HEK293 (cell line): Measurements from ENCODE around the gene ACADVL.
A peak's percentile ranks its signal among the peaks of the same experiment; 100 is the strongest.

ENCODE experiments used
- CTCF ChIA-PET: fragments of 350-600 bp; formaldehyde crosslinking; extraction: SDS; loops from one replicate; lab custom pipeline; 2021; ENCODE audit warnings: antibody characterized with exemption; lab: Yijun Ruan, JAX
- POLR2A ChIA-PET: fragments of 300-600 bp; formaldehyde crosslinking; extraction: SDS; loops from one replicate; lab custom pipeline; 2020; ENCODE audit warnings: antibody characterized with exemption, inconsistent platforms; lab: Yijun Ruan, JAX
- H3K27ac ChIP-seq: fragments of 200-500 bp; sonication (Bioruptor generic); 2 replicates; pipeline ENCODE4 v1.5.1; 2014; ENCODE audit warnings: low read depth, low read length, control low read depth, inconsistent platforms; ENCODE audit errors: extremely low read depth
- H3K36me3 ChIP-seq, 2 experiments: fragments of 200-500 bp in 1 of 2; sonication (Bioruptor generic) in 1 of 2; 1 replicate in 1 of 2; 2 replicates in 1 of 2; pipeline ENCODE4 v1.5.1; 2014 to 2017; ENCODE audit warnings: inconsistent platforms in 2 of 2, low read length in 2 of 2; ENCODE audit not compliant: control insufficient read depth in 2 of 2, insufficient read depth in 1 of 2
- H3K4me1 ChIP-seq: fragments of 200-500 bp; sonication (Bioruptor generic); 2 replicates; pipeline ENCODE4 v1.5.1; 2014; ENCODE audit warnings: mild to moderate bottlenecking, low read length, inconsistent platforms; ENCODE audit not compliant: control insufficient read depth, insufficient read depth
- H3K4me3 ChIP-seq: 2 replicates; pipeline ENCODE4 v1.5.1; 2011; ENCODE audit warnings: low read depth, mild to moderate bottlenecking, control low read depth, low read length, moderate library complexity
- H3K9me3 ChIP-seq: fragments of 200-500 bp; sonication (Bioruptor generic); 2 replicates; pipeline ENCODE4 v1.5.1; 2014; ENCODE audit warnings: low read depth, low read length, inconsistent platforms; ENCODE audit not compliant: control insufficient read depth, insufficient read depth
- GLIS1 ChIP-seq: fragments of 450-650 bp; formaldehyde crosslinking; IDR thresholded peaks from 2 replicates; pipeline ENCODE4 v1.5.1; 2016; ENCODE audit warnings: missing biosample characterization, missing genetic modification characterization
- KLF1 ChIP-seq: fragments of 450-650 bp; formaldehyde crosslinking; IDR thresholded peaks from 2 replicates; pipeline ENCODE4 v1.5.1; 2016; ENCODE audit warnings: missing biosample characterization, missing genetic modification characterization
- KLF8 ChIP-seq: fragments of 450-650 bp; formaldehyde crosslinking; IDR thresholded peaks from 2 replicates; pipeline ENCODE4 v1.5.1; 2016; ENCODE audit warnings: missing biosample characterization, missing genetic modification characterization
- KLF9 ChIP-seq: fragments of 450-650 bp; formaldehyde crosslinking; IDR thresholded peaks from 2 replicates; pipeline ENCODE4 v1.5.1; 2016; ENCODE audit warnings: missing biosample characterization, missing genetic modification characterization, low read depth
- OSR2 ChIP-seq: fragments of 450-650 bp; formaldehyde crosslinking; IDR thresholded peaks from 2 replicates; pipeline ENCODE4 v1.5.1; 2016; ENCODE audit warnings: missing biosample characterization, missing genetic modification characterization
- OVOL3 ChIP-seq: fragments of 450-650 bp; formaldehyde crosslinking; IDR thresholded peaks from 2 replicates; pipeline ENCODE4 v1.5.1; 2016; ENCODE audit warnings: missing biosample characterization, missing genetic modification characterization
- PATZ1 ChIP-seq: fragments of 450-650 bp; formaldehyde crosslinking; IDR thresholded peaks from 2 replicates; pipeline ENCODE4 v1.5.1; 2016; ENCODE audit warnings: missing biosample characterization, missing genetic modification characterization
- SCRT1 ChIP-seq: fragments of 450-650 bp; formaldehyde crosslinking; IDR thresholded peaks from 2 replicates; pipeline ENCODE4 v1.5.1; 2016; ENCODE audit warnings: missing biosample characterization, missing genetic modification characterization, borderline replicate concordance
- SCRT2 ChIP-seq: fragments of 450-650 bp; formaldehyde crosslinking; IDR thresholded peaks from 2 replicates; pipeline ENCODE4 v1.5.1; 2016; ENCODE audit warnings: missing biosample characterization, missing genetic modification characterization
- SETDB1 ChIP-seq: IDR thresholded peaks from one replicate; pipeline ENCODE4 v1.6.1; 2017; ENCODE audit warnings: mild to moderate bottlenecking, low read length, moderate library complexity, mixed read lengths; ENCODE audit not compliant: insufficient read length
- SP3 ChIP-seq: fragments of 450-650 bp; formaldehyde crosslinking; IDR thresholded peaks from 2 replicates; pipeline ENCODE4 v1.5.1; 2016; ENCODE audit warnings: missing biosample characterization, missing genetic modification characterization
- ZFP37 ChIP-seq: fragments of 450-650 bp; formaldehyde crosslinking; IDR thresholded peaks from 2 replicates; pipeline ENCODE4 v1.5.1; 2016; ENCODE audit warnings: missing biosample characterization, missing genetic modification characterization
- ZIC2 ChIP-seq: fragments of 450-650 bp; formaldehyde crosslinking; IDR thresholded peaks from 2 replicates; pipeline ENCODE4 v1.5.1; 2016; ENCODE audit warnings: missing biosample characterization, missing genetic modification characterization
- ZNF24 ChIP-seq: fragments of 450-650 bp; formaldehyde crosslinking; IDR thresholded peaks from 2 replicates; pipeline ENCODE4 v1.5.1; 2016; ENCODE audit warnings: missing biosample characterization, missing genetic modification characterization
- ZNF335 ChIP-seq: fragments of 450-650 bp; formaldehyde crosslinking; conservative IDR thresholded peaks from 2 replicates; pipeline ENCODE4 v1.5.1; 2016; ENCODE audit warnings: missing biosample characterization, missing genetic modification characterization
- ZNF394 ChIP-seq: fragments of 450-650 bp; formaldehyde crosslinking; IDR thresholded peaks from 2 replicates; pipeline ENCODE4 v1.5.1; 2016; ENCODE audit warnings: missing biosample characterization, missing genetic modification characterization, mild to moderate bottlenecking, moderate library complexity, borderline replicate concordance
- ZNF558 ChIP-seq: fragments of 450-650 bp; formaldehyde crosslinking; IDR thresholded peaks from 2 replicates; pipeline ENCODE4 v1.5.1; 2016; ENCODE audit warnings: missing biosample characterization, missing genetic modification characterization
- ZNF610 ChIP-seq: fragments of 450-650 bp; formaldehyde crosslinking; IDR thresholded peaks from 2 replicates; pipeline ENCODE4 v1.5.1; 2016; ENCODE audit warnings: missing biosample characterization, missing genetic modification characterization, borderline replicate concordance
- ZNF76 ChIP-seq: fragments of 450-650 bp; formaldehyde crosslinking; IDR thresholded peaks from 2 replicates; pipeline ENCODE4; 2016; ENCODE audit warnings: low read depth, missing biosample characterization, missing genetic modification characterization, borderline replicate concordance
- ZNF791 ChIP-seq: fragments of 450-650 bp; formaldehyde crosslinking; IDR thresholded peaks from 2 replicates; pipeline ENCODE4 v1.5.1; 2016; ENCODE audit warnings: missing biosample characterization, missing genetic modification characterization
- TF ChIP-seq, protein P1 (sequence below): fragments of 450-650 bp; formaldehyde crosslinking; IDR thresholded peaks from 2 replicates; pipeline ENCODE4 v1.5.1; 2016; ENCODE audit warnings: missing biosample characterization, missing genetic modification characterization, borderline replicate concordance
- TF ChIP-seq, protein P2 (sequence below): fragments of 450-650 bp; formaldehyde crosslinking; IDR thresholded peaks from 2 replicates; pipeline ENCODE4 v1.5.1; 2016; ENCODE audit warnings: missing biosample characterization, missing genetic modification characterization

Gene ACADVL

DNA sequence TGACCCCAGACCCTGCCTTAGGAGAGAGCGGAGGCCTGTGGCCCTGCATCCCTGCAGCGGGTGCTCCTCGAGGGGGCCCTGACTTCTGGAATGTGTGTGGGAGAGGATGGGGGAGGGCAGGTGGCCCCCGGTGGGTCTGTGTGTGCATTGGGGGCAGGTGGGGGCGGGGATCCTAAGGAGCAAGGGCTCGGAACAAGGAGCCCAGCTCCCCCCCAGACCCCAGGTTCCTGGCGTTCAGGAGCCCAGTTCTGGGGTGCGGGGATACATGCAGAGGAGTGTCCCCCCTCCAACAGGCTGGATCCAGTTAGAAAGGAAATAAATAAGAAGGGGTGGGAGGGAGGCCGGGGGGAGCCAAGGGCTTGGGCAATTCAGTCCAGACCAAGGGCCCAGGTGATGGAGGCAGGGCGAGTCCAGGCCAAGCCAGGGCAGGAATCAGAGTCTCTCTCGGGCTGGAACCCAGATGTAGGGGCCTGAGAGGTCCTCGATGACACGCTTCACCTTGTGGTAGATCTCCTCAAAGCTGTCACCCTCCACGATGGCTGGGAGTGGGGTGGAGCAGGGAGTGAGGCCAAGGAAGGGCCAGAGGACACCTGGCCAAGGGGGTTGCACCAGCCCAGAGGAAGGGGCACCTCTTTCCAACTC is 29.3 kb upstream of the ACADVL start:
- CTCF ChIA-PET, result interaction anchor here (0.5 to 1.0 kb wide), 2 partner anchors 12 to 33 kb away, joined by 3 read pairs; no protein-coding TSS in a partner anchor
- POLR2A ChIA-PET, result interaction anchor here (0.6 to 1.4 kb wide), 4 partner anchors 123 to 232 kb away, joined by 3 to 4 read pairs (median 3); partner anchors contain the start of gene TMEM256
- TF ChIP-seq ZNF610, result no peak
- TF ChIP-seq, protein P1, sequence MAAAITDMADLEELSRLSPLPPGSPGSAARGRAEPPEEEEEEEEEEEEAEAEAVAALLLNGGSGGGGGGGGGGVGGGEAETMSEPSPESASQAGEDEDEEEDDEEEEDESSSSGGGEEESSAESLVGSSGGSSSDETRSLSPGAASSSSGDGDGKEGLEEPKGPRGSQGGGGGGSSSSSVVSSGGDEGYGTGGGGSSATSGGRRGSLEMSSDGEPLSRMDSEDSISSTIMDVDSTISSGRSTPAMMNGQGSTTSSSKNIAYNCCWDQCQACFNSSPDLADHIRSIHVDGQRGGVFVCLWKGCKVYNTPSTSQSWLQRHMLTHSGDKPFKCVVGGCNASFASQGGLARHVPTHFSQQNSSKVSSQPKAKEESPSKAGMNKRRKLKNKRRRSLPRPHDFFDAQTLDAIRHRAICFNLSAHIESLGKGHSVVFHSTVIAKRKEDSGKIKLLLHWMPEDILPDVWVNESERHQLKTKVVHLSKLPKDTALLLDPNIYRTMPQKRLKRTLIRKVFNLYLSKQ (tag by site-specific recombination), result no peak
- no peak for TF ChIP-seq ZNF394 (tag by site-specific recombination)
- TF ChIP-seq OSR2 (tag by site-specific recombination), result no peak
- no peak for TF ChIP-seq GLIS1
- TF ChIP-seq KLF9 (tag by site-specific recombination), result no peak
- TF ChIP-seq SETDB1, result no peak
- no peaks in the 10 kb centered on the region for H3K4me1 ChIP-seq
- H3K27ac ChIP-seq, result no peak overlapping the region
- H3K9me3 ChIP-seq, result no peaks in the 10 kb centered on the region
- no peak overlapping the region for H3K4me3 ChIP-seq
- peaks cover 0 to 39% of the 10 kb centered on the region in 2 experiments; a peak in 2 of 3 replicates for H3K36me3 ChIP-seq

- ChIA-PET POLR2A (interaction anchor here (0.9 to 1.4 kb wide), 3 partner anchors 13 to 213 kb away, joined by 3 read pairs; partner anchors contain the start of gene TMEM256), CTCF (interaction anchor here (0.6 to 1.0 kb wide), 3 partner anchors 13 to 1941 kb away, joined by 3 read pairs; no protein-coding TSS in a partner anchor)
- Histone ChIP-seq H3K9me3 (no peaks in the 10 kb centered on the region), H3K36me3 (peaks cover 0 to 46% of the 10 kb centered on the region in 2 experiments; a peak in 2 of 3 replicates), H3K4me3 (no peak overlapping the region), H3K27ac (no peak overlapping the region), H3K4me1 (no peaks in the 10 kb centered on the region)
- TF ChIP-seq ZIC2 (tag by site-specific recombination), result no peak
- TF ChIP-seq ZNF24 (tag by site-specific recombination), result no peak
- TF ChIP-seq, all 188 proteins: peak for 0
Observed at GRCh38 chr17:7191069-7191468, 28.7 kb upstream of the ACADVL start.

- H3K9me3 ChIP-seq, result no peaks in the 10 kb centered on the region
- H3K36me3 ChIP-seq, result peaks cover 0 to 52% of the 10 kb centered on the region in 2 experiments; a peak in 2 of 3 replicates
- ChIA-PET CTCF (interaction anchor here (0.6 to 1.0 kb wide), 3 partner anchors 14 to 1942 kb away, joined by 3 read pairs; no protein-coding TSS in a partner anchor), POLR2A (interaction anchor here (0.6 to 1.4 kb wide), 4 partner anchors 9 to 212 kb away, joined by 3 to 7 read pairs (median 3); partner anchors contain the start of gene TMEM256)
- no peaks in the 10 kb centered on the region for H3K4me1 ChIP-seq
- no peak overlapping the region for H3K4me3 ChIP-seq
- no peak overlapping the region for H3K27ac ChIP-seq
- TF ChIP-seq ZFP37 (tag by site-specific recombination), result no peak
- TF ChIP-seq ZNF558 (tag by site-specific recombination), result no peak
- TF ChIP-seq SP3 (tag by site-specific recombination), result peak; percentile 42; the same call in 1 of the 2 replicates
- TF ChIP-seq PATZ1 (tag by site-specific recombination), result peak; percentile 18; the same call in 1 of the 2 replicates
- TF ChIP-seq OVOL3 (tag by site-specific recombination), result no peak
- peak; percentile 44; the same call in 1 of the 2 replicates for TF ChIP-seq ZNF335 (tag by site-specific recombination)
- peak; percentile 78; the same call in 1 of the 2 replicates for TF ChIP-seq KLF8
- no peak for TF ChIP-seq ZNF791 (tag by site-specific recombination)
- peak; percentile 44 for TF ChIP-seq KLF1 (tag by site-specific recombination)
- peak; percentile 67 for TF ChIP-seq SCRT2
- TF ChIP-seq, protein P2, sequence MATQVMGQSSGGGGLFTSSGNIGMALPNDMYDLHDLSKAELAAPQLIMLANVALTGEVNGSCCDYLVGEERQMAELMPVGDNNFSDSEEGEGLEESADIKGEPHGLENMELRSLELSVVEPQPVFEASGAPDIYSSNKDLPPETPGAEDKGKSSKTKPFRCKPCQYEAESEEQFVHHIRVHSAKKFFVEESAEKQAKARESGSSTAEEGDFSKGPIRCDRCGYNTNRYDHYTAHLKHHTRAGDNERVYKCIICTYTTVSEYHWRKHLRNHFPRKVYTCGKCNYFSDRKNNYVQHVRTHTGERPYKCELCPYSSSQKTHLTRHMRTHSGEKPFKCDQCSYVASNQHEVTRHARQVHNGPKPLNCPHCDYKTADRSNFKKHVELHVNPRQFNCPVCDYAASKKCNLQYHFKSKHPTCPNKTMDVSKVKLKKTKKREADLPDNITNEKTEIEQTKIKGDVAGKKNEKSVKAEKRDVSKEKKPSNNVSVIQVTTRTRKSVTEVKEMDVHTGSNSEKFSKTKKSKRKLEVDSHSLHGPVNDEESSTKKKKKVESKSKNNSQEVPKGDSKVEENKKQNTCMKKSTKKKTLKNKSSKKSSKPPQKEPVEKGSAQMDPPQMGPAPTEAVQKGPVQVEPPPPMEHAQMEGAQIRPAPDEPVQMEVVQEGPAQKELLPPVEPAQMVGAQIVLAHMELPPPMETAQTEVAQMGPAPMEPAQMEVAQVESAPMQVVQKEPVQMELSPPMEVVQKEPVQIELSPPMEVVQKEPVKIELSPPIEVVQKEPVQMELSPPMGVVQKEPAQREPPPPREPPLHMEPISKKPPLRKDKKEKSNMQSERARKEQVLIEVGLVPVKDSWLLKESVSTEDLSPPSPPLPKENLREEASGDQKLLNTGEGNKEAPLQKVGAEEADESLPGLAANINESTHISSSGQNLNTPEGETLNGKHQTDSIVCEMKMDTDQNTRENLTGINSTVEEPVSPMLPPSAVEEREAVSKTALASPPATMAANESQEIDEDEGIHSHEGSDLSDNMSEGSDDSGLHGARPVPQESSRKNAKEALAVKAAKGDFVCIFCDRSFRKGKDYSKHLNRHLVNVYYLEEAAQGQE (tag by site-specific recombination), result peak; percentile 91
- TF ChIP-seq SCRT1 (tag by site-specific recombination), result no peak
- TF ChIP-seq ZNF76 (tag by site-specific recombination), result peak; percentile 91
Observed at GRCh38 chr17:7191571-7192270, 28.0 kb upstream of the ACADVL start.
